Activated CD4-positive, CD25-positive, alpha-beta regulatory T cell treated with anti-CD3 and anti-CD28 coated beads, Interleukin-2, amount 50 U/mL, for 24 hours (primary cell): ENCODE measurements around the gene FSCB.
"Not testable (repeated sequence)": the region's sequence is repeated elsewhere in the genome, so short reads cannot be mapped to it uniquely, and the experiment has no call there.

ENCODE experiments used
- ATAC-seq, 2 donors: fragments of 150-1000 bp; cut with Tn5 transposase; one replicate each; pipeline ENCODE4 v1.10.0; 2021; ENCODE audit warnings: mild to moderate bottlenecking in 1 of 2, moderate library complexity in 1 of 2

FSCB gene

DNA sequence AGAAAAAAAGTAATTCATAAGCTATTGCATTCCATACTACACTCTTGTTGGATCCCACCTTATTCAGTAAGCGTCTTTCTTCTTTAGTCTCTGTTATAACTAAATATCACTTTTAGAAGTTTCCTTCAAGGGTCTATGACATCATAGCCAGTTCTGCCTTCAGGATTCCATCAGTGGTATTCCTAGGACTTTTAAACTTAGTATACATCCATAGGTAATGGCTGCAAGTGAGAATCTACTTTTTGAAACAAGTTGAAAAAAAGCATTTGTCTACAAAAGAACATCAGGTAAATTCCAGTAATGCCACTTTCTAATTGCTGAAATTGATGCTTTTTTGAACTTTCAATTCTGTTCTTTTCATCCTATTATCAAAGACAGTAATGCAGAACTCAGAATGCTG is at the start of gene FSCB:
Gene FSCB (minus strand): TSS at position 101 of the 400 bp plus-strand sequence. CDS start 296 bp downstream, outside the sequence.
- no peak for ATAC-seq

DNA sequence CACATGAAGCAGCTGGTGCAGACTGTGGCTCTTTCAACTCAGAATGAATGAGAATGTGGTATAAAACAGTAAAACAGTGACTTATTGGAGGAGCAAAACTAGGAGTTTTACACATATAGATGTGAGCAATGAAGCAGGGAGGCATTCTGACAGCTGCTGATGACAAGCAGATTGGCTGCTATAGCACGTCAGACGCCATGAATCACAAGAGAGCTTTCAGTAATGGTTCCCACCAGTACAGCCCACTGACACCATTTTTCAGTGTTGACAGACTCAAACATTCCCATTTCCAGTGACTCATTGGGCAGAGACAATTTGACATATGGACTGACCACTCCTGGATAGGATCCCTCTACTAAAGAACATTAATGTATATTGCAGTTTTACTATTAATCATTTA is 24.6 kb upstream of the FSCB start:
- no peak for ATAC-seq

DNA sequence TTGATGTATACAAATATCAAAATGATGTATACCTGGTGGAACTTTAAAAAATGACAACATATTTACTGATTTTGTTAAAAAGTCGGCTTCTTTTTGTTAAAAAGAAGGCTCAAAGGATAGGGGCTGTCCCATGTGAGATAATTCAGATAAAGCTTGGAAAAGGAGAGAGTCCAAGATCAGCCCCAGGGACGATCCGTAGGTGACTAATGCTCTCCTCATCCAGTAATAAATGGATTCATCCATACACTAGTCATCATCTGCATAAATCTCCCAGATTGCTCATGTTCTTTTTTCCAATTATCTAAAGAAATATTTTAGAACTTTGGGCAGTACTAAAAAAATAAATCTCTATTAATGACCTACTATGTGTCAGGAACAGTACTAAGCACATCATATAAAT is 23.4 kb upstream of the FSCB start:
- ATAC-seq, result no peak

- ATAC-seq, result no peak
Measured at GRCh38 chr14:44529026-44529425, 21.9 kb upstream of the FSCB start.

- ATAC-seq, result no peak
Measured at GRCh38 chr14:44528180-44528579, 21.1 kb upstream of the FSCB start.

DNA sequence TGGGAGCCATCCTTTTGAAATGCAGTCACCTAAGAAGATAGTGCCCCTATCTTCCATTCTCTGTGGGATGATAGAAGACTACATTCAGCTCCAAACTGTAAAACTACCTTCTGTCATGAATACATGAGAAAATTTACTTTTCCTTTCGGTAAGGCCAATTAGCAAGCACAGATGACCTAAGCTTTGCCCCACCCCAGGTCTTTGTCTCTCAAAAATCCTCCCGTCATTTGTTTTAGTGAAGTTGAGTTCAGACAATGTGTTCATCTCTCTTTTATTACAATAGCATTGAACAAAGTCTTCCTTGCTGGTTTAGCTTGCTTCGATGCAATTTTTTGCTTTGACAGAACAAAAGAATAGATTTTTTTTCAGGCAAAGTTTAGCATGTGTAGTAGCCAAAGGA is 18.2 kb upstream of the FSCB start:
- no peak for ATAC-seq

DNA sequence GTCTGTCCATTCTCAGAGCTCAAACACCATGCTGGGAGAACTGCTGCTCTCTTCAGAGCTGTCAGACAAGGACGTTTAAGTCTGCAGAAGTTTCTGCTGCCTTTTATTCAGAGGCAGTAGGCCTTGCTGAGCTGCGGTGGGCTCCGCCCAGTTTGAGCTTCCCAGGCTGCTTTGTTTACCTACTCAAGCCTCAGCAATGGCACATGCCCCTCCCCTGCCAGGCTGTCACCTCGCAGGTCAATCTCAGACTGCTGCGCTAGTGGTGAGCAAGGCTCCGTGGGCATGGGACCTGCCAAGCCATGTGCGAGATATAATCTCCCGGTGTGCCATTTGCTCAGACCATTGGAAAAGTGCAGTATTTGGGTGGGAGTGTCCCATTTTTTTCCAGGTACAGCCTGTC is 8.6 kb upstream of the FSCB start:
- not testable (repeated sequence) for ATAC-seq

DNA sequence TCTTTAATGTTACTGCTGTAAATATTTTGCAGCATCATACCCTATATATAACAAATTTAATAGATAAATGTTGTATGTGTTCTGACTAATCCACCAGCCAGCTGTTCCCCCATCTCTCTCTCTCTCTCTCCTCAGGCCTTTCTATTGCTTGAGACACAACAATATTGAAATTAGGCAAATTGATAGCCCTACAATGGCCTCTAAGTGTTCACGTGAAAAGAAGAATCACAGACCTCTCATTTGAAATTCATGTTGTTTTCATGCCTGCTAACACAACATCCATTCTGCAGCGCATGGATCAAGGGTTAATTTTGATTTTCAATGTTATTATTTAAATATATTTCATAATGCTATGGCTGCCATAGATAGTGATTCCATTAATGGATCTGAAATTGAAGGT is 1.8 kb upstream of the FSCB start:
- no peak for ATAC-seq

- no peak for ATAC-seq
Measured at GRCh38 chr14:44505588-44505987, 1.5 kb downstream of the FSCB start.

- ATAC-seq, result no peak
Measured at GRCh38 chr14:44497148-44497547, 9.9 kb downstream of the FSCB start.

- no peak for ATAC-seq
Measured at GRCh38 chr14:44494137-44494536, 12.9 kb downstream of the FSCB start.

- no peak for ATAC-seq
Measured at GRCh38 chr14:44490966-44491365, 16.1 kb downstream of the FSCB start.

DNA sequence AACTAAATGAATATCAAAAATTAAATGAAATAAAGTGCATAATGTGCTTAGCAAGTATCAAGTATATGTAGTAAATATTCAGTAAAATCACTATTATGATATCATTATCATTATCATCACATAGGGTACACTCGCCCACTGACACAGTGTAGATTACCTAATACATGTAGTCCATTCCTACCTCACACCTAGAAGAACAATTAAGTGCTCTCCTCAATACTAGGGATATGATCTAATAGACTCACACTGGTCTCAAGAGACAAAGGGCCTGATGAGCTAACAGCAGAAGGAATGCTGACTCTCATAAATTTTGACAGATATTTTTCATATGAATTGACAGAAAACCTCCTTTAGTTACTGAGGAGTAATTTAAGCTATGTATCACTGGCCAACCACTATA is 29.1 kb downstream of the FSCB start:
- no peak for ATAC-seq

GRCh38 chr14:44468771-44469170 is 38.3 kb downstream of the FSCB start:
- ATAC-seq, result no peak

DNA sequence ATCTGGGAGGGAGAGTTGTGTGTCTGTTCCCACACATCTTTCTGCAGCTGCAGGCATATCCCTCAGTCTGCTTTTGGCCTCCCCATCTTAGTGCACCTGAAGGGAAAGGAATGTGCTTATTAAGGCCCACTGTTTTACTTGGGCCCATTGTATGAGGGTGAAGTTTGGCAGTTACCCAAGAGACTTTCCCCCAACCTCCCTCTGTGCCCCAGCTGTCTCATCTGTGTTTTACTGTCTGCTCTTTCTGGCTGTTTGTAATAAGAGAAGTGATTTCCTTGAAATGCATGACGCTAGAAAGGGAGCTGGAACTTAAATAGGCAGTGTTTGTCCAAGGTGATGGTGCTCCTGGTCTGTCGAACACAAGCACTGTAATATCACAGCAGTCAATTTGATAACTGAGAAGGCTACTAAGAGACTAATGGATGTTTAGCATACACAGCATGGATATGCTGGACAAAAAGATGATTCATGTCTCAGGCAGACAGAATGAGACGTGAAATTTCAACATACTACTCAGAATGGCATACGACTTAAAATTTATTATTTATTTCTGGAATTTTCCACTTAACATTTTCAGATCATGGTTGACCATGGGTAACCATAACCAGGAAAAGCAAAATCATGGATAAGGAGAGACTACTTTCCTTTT is 43.6 kb downstream of the FSCB start:
- ATAC-seq, result no peak

DNA sequence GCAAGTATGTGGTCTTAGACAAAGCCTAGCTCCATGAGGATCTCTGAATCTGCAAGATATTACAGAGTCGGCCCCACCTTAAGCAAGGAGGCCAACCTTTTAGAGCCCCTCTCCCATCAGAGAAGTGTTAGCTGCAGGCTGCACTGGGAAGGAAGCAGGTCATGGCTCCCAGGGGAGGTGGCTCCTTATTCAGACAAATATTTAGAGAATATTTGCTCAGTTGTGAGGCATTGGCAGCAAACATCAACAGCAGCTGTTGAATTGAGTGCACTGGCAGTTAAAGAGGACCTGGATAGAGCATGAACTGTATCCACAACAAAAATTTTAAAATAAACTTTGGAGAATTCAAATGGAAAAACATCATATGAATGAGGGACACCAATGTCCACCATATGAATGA is 44.7 kb downstream of the FSCB start:
- ATAC-seq, result no peak

GRCh38 chr14:44461811-44462210 is 45.3 kb downstream of the FSCB start:
- no peak for ATAC-seq
